Stimulated activated CD8-positive, alpha-beta memory T cell treated with anti-CD3 and anti-CD28 coated beads, Interleukin-2, amount 100 ng/mL, for 1 hour (primary cell): ENCODE data around the gene ADNP.
A peak's percentile ranks its signal among the peaks of the same experiment; 100 is the strongest.
"Not testable (repeated sequence)": the region's sequence is repeated elsewhere in the genome, so short reads cannot be mapped to it uniquely, and the experiment has no call there.

ENCODE experiments used
- DNase-seq, 2 donors: peaks; one replicate each; pipeline ENCODE4 v3.0.0-alpha.2; 2020; ENCODE audit warnings: low read depth in 2 of 2

ADNP gene

DNA sequence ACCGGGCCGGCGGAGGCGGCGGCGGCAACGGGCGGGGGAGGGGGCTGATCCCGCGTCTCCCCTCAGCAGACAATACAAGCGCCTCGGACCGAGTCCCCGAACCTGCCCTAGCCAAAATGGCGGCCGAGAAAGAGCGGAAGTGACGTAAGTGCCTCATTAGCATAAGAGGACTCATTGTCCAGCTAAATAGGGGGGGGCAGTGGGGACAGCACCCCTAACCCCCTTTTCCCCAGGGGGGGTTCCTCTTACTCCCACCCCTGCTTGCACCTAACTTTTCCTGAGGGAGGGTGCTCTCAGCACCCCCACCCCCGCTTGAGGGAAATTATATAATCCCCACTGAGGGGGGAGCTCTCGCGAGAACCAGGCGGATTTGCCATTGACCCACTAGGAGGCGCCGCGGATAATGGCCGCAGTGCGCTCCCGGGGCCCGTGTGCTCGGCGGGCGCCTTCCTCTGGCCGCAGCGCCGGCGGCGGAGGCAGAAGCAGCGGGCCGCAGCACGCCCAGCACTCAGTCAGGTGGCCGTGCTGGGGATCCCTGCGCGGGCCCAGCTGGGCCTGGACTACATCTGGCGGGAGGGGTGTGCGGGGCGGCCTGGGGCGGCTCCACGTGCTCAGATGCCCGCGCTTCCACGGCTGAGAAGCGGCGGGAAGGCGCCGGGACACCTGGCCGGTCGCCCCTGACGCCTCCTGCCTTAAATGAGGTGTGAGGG is at the start of gene ADNP:
TSS of gene ADNP (minus strand) at position 132 of the 710 bp plus-strand sequence. CDS start 27,441 bp downstream, outside the sequence.
- peak; percentile 69 to 77 for DNase-seq

DNA sequence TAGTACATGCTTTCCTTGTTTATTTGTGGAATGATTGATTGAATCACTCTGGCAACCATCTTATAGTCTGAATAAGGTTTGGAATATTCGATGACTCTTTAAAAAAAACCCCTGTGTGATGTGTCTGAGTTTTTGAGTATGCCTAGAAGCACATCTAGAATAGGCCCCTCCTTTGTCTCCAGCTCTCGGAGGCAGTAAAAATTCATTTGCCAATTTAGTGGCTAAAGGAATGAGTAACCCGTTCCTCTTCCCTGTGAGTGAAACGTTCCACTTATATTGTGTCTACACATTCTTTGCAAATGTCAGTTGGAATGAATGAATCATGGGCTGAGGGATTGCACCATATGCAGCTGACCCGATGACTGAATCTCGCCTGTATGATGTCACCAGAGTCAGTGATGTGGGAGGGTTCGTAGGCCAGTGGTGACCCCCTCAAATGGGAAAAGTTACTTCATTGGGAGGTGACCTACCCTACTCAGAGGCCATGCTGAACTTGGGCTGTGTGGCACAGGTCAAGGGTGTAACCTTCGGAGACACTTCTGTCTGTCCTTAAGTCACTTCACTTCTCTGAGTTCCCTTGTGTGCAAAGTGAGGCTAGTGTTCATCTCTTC is 48.9 kb upstream of the ADNP start:
- no peak for DNase-seq

- not testable (repeated sequence) for DNase-seq
These were observed 47.3 kb upstream of the ADNP start for GRCh38 chr20:50978533-50978932.

- DNase-seq, result no peak
These were observed 46.1 kb upstream of the ADNP start for GRCh38 chr20:50977066-50978021.

DNA sequence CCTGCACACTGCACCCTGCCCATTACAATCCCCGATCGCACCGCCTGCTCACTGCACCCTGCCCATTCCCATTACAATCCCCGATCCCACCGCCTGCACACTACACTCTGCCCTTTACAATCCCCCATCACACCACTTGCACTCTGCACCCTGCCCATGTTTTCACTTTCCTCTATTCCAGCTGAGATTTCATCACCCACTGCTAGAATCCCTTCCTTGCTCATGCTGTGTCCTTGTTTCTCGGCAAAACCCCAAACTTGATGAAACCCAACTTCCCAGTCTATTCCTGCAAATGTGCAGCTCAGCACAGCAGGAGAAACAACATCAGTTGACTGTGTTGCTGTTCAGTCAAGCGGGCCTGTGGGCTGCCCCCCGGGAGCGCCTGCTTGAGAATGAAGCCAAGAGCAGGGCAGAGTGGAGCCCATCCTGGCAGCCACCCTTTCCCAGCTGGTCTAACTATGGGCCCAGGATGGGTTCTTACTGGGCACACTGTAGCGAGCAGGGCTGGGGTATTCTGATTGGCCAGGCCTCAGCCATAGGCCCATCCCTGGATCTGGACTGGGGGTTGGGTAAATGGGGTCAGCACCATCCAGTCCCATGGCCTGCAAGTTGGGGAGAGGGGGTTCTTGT is 44.6 kb upstream of the ADNP start:
- no peak for DNase-seq

DNA sequence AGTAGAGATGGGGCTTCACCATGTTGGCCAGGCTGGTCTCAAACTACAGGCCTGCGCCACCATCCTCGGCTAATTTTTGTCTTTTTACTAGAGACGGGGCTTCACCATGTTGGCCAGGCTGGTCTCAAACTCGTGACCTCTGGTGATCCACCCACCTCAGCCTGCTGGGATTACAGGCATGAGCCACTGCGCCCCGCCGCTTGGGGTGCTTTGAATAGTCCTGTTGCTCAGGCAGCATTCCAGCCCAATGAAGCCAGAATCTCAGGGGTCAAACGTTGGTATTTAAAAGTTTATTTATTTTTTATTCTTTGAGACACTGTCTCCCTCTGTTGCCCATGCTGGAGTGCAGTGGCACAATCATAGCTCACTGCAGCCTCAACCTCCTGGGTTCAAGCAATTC is 38.7 kb upstream of the ADNP start:
- no peak for DNase-seq

GRCh38 chr20:50969435-50969834 is 38.2 kb upstream of the ADNP start:
- DNase-seq, result no peak

GRCh38 chr20:50968289-50968688 is 37.1 kb upstream of the ADNP start:
- DNase-seq, result no peak

GRCh38 chr20:50967586-50967985 is 36.3 kb upstream of the ADNP start:
- no peak for DNase-seq

DNA sequence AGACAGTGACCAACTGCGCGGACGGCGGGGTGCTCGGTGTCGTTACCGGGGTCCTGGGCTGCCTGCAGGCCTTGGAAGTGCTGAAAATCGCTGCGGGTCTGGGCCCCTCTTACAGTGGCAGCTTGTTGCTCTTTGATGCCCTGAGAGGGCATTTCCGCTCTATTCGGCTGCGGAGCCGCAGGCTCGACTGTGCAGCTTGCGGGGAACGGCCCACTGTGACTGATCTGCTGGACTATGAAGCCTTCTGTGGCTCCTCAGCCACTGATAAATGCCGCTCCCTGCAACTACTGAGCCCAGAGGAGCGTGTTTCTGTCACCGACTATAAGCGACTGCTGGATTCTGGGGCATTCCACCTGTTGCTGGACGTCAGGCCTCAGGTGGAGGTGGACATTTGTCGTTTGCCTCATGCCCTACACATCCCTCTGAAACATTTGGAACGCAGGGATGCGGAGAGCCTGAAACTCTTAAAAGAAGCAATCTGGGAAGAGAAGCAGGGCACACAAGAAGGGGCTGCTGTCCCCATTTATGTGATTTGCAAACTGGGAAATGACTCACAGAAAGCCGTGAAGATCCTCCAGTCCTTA is 28.4 kb upstream of the ADNP start:
- DNase-seq, result no peak

- DNase-seq, result peak; percentile 62 to 63
These were observed 27.6 kb upstream of the ADNP start, which contains the start of gene MOCS3 for GRCh38 chr20:50958615-50959542. Gene MOCS3 (plus strand): TSS chr20:50958818. CDS start chr20:50958843, 25 bp downstream.

DNA sequence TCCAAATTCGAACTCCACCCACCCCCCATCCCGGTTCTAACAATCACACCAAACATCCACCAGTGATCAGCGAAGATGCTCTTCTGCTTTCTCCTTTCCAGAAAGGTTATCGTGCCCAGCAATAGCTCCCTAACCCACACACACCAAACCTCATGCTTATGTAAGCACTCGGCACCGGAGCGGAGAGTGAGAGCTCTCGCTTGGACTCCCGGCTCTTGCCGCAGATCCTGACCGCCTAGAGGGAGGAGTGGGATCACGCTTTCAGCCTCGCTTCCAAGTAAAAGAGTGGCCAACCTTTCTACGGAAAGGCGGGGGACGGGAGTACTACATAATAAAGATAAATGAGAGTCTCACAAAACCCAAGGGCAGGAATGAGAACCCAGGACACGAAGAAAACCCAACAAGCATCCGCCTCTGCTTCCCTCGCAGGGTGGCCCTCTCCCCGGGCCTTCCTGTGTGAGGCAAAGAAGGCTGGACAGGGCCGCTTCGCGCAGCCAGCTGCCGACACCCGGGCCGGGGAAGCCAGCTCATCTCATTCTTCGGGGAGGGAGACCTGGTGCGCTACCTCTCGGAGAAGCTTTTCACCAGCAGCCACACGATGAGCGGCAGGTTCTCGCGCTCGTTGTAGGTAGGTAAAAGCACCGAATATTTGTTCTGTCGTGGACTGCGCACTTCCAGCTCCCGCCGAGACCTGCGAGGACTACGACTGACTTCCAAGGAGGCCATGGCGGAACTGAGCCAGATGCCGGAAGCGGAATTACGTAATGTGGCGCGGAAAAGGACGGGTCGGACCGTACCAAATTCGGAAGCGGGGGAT is 26.8 kb upstream of the ADNP start, which contains the start of gene DPM1:
TSS of gene DPM1 (minus strand) at position 735 of the 817 bp plus-strand sequence. CDS start at position 726, 9 bp downstream.
- peak; percentile 68 to 82 for DNase-seq

GRCh38 chr20:50957276-50957675 is 26.0 kb upstream of the ADNP start:
- no peak for DNase-seq

DNA sequence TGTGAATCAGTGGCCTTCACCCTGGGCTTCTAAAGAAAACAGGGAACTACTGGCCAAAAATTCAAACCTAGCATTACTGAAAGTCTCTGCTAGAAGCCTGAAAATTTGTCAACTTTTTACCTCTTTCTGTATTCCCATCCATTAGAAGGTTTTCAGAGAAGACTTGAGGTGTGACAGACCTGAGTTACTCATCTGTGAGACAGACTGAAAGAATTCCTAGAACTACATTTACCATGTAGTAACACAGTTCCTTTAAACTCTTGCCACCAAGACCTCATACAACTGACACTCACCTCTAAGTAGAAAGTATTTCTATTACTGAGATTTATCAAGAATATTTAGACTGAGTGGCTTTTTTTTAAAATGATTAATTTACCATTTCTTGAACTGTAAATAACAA is 22.6 kb upstream of the ADNP start:
- DNase-seq, result no peak

GRCh38 chr20:50953196-50953595 is 22.0 kb upstream of the ADNP start:
- DNase-seq, result no peak

GRCh38 chr20:50948132-50948785 is 17.0 kb upstream of the ADNP start:
- DNase-seq, result no peak

- no peak for DNase-seq
These were observed 11.8 kb upstream of the ADNP start for GRCh38 chr20:50943069-50943468.

- DNase-seq, result no peak
These were observed 2.4 kb upstream of the ADNP start for GRCh38 chr20:50933589-50933988.
